IMR-90 (cell line): ENCODE results near the gene TUBGCP6. TPM values are rescaled to one million over a fixed set of nuclear protein-coding genes. Genes with fewer than 3 reads are reported as not detected.
A peak's percentile ranks its signal among the peaks of the same experiment; 100 is the strongest.

Experiments
- ATAC-seq: fragments of 200-7000 bp; cut with Tn5 transposase; 2 replicates; pipeline ENCODE4 v1.9.1; 2020; ENCODE audit warnings: low read depth, mild to moderate bottlenecking, moderate library complexity
- BruUV-seq: library from RNA; stranded (reverse); fragments of 400-500 nt; replicated peaks from 2 replicates; lab custom pipeline; 2021; lab: Mats Ljungman, UMichigan
- CTCF ChIA-PET: fragments of 300-600 bp; formaldehyde crosslinking; extraction: SDS; loops from one replicate; lab custom pipeline; 2021; ENCODE audit warnings: antibody characterized with exemption; lab: Yijun Ruan, JAX
- POLR2A ChIA-PET: fragments of 300-600 bp; sonication (Branson Sonifier 250); formaldehyde crosslinking; loops from one replicate; lab custom pipeline; 2022; ENCODE audit warnings: antibody characterized with exemption; ENCODE audit not compliant: unreplicated experiment; lab: Charles Lee
- DNase-seq: peaks from one replicate; pipeline ENCODE4 v3.0.0; 2013
- H2AFZ ChIP-seq: replicated peaks from 2 replicates; pipeline ENCODE3; 2013; ENCODE audit warnings: low read length, mild to moderate bottlenecking; ENCODE audit not compliant: poor library complexity
- H2AK5ac ChIP-seq: 2 replicates; pipeline ENCODE4 v1.6.1; 2013; ENCODE audit warnings: low read depth, low read length, inconsistent platforms
- H2AK9ac ChIP-seq: replicated peaks from 2 replicates; pipeline ENCODE3; 2013; ENCODE audit warnings: mild to moderate bottlenecking, low read depth, low read length, moderate library complexity; ENCODE audit not compliant: poor library complexity
- H2BK120ac ChIP-seq: 2 replicates; pipeline ENCODE4 v1.6.1; 2013; ENCODE audit warnings: low read depth, low read length, inconsistent platforms
- H2BK15ac ChIP-seq: 3 replicates; pipeline ENCODE4 v1.6.1; 2013; ENCODE audit warnings: low read depth, low read length, inconsistent platforms
- H2BK20ac ChIP-seq: 2 replicates; pipeline ENCODE4 v1.6.1; 2013; ENCODE audit warnings: low read depth, mild to moderate bottlenecking, inconsistent platforms, low read length, moderate library complexity
- H2BK5ac ChIP-seq: 2 replicates; pipeline ENCODE4 v1.6.1; 2013; ENCODE audit warnings: mild to moderate bottlenecking, low read depth, low read length, inconsistent platforms; ENCODE audit not compliant: poor library complexity, severe bottlenecking
- H3K14ac ChIP-seq: replicated peaks from 2 replicates; pipeline ENCODE4 v1.6.1; 2013; ENCODE audit warnings: low read depth, low read length, inconsistent platforms
- H3K18ac ChIP-seq: 2 replicates; pipeline ENCODE4 v1.6.1; 2013; ENCODE audit warnings: low read depth, low read length, control low read depth
- H3K23ac ChIP-seq: 2 replicates; pipeline ENCODE4 v1.6.1; 2013; ENCODE audit warnings: low read depth, low read length, inconsistent platforms
- H3K27ac ChIP-seq: 2 replicates; pipeline ENCODE4 v1.5.1; 2013; ENCODE audit warnings: mild to moderate bottlenecking, control low read depth, low read length; ENCODE audit not compliant: insufficient read depth
- H3K27me3 ChIP-seq: 2 replicates; pipeline ENCODE4 v1.6.1; 2013; ENCODE audit warnings: low read length; ENCODE audit not compliant: control insufficient read depth, insufficient read depth
- H3K36me3 ChIP-seq: 2 replicates; pipeline ENCODE4 v1.6.1; 2013; ENCODE audit warnings: low read length, mixed read lengths; ENCODE audit not compliant: control insufficient read depth, insufficient read depth
- H3K4ac ChIP-seq: 2 replicates; pipeline ENCODE4 v1.6.1; 2013; ENCODE audit warnings: low read depth, low read length, inconsistent platforms
- H3K4me1 ChIP-seq: 2 replicates; pipeline ENCODE4 v1.6.1; 2013; ENCODE audit warnings: low read length, mixed read lengths; ENCODE audit not compliant: control insufficient read depth, insufficient read depth
- H3K4me2 ChIP-seq: 2 replicates; pipeline ENCODE4 v1.6.1; 2013; ENCODE audit warnings: low read depth, mild to moderate bottlenecking, control low read depth, low read length, moderate library complexity
- H3K4me3 ChIP-seq: 2 replicates; pipeline ENCODE4 v1.5.1; 2013; ENCODE audit warnings: low read depth, mild to moderate bottlenecking, control low read depth, low read length, moderate library complexity; ENCODE audit not compliant: insufficient read depth
- H3K56ac ChIP-seq: 2 replicates; pipeline ENCODE4 v1.6.1; 2013; ENCODE audit warnings: low read length, inconsistent platforms; ENCODE audit not compliant: insufficient read depth; ENCODE audit errors: extremely low read depth
- H3K79me1 ChIP-seq, 2 experiments: 2 replicates each; pipeline ENCODE4 v1.6.1; 2013; ENCODE audit warnings: low read length in 2 of 2, inconsistent platforms in 1 of 2, low read depth in 1 of 2
- H3K9ac ChIP-seq: 2 replicates; pipeline ENCODE4 v1.6.1; 2013; ENCODE audit warnings: low read depth, low read length, control low read depth
- H3K9me1 ChIP-seq: 2 replicates; pipeline ENCODE4 v1.6.1; 2013; ENCODE audit warnings: low read length, inconsistent platforms; ENCODE audit not compliant: insufficient read depth
- H3K9me3 ChIP-seq: 2 replicates; pipeline ENCODE4 v1.6.1; 2013; ENCODE audit warnings: low read length; ENCODE audit not compliant: control insufficient read depth, insufficient read depth
- H4K20me1 ChIP-seq: 2 replicates; pipeline ENCODE4 v1.6.1; 2013; ENCODE audit warnings: low read length, inconsistent platforms; ENCODE audit not compliant: insufficient read depth
- H4K5ac ChIP-seq: 2 replicates; pipeline ENCODE4 v1.6.1; 2013; ENCODE audit warnings: mild to moderate bottlenecking, low read depth, low read length, control low read depth
- H4K8ac ChIP-seq, 2 experiments: 2 replicates each; pipeline ENCODE4 v1.6.1; 2013; ENCODE audit warnings: low read depth in 2 of 2, low read length in 2 of 2, control low read depth in 1 of 2, inconsistent platforms in 1 of 2
- H4K91ac ChIP-seq: 2 replicates; pipeline ENCODE4 v1.6.1; 2013; ENCODE audit warnings: low read depth, low read length, inconsistent platforms; ENCODE audit not compliant: insufficient read depth
- BHLHE40 ChIP-seq: fragments of 150-350 bp; IDR thresholded peaks from 2 replicates; pipeline ENCODE4 v1.6.1; 2016; ENCODE audit warnings: mild to moderate bottlenecking, low read depth, low read length
- CEBPB ChIP-seq: IDR thresholded peaks from 2 replicates; pipeline ENCODE4 v1.6.1; 2012; ENCODE audit warnings: low read depth, low read length, improper control_type of control experiment
- CHD1 ChIP-seq: IDR thresholded peaks from 2 replicates; pipeline ENCODE4 v1.6.1; 2012; ENCODE audit warnings: low read depth, low read length, improper control_type of control experiment
- FOS ChIP-seq: fragments of 150-350 bp; IDR thresholded peaks from 2 replicates; pipeline ENCODE4 v1.6.1; 2016; ENCODE audit warnings: low read depth, low read length
- MAFK ChIP-seq: IDR thresholded peaks from 2 replicates; pipeline ENCODE4 v1.6.1; 2012; ENCODE audit warnings: low read depth, low read length, improper control_type of control experiment
- MAZ ChIP-seq: IDR thresholded peaks from 2 replicates; pipeline ENCODE4 v1.6.1; 2012; ENCODE audit warnings: low read depth, mild to moderate bottlenecking, low read length, improper control_type of control experiment, moderate library complexity, borderline replicate concordance
- MXI1 ChIP-seq: IDR thresholded peaks from 2 replicates; pipeline ENCODE4 v1.6.1; 2012; ENCODE audit warnings: low read depth, mild to moderate bottlenecking, low read length, moderate library complexity, borderline replicate concordance
- NFE2L2 ChIP-seq: fragments of 150-350 bp; IDR thresholded peaks from 2 replicates; pipeline ENCODE4 v1.6.1; 2016; ENCODE audit warnings: low read depth, mild to moderate bottlenecking, low read length
- POLR2A ChIP-seq: IDR thresholded peaks from 2 replicates; pipeline ENCODE4 v1.6.1; 2012; ENCODE audit warnings: mild to moderate bottlenecking, low read depth, low read length
- RAD21 ChIP-seq: IDR thresholded peaks from 2 replicates; pipeline ENCODE4 v1.6.1; 2012; ENCODE audit warnings: low read length, improper control_type of control experiment
- RCOR1 ChIP-seq: IDR thresholded peaks from 2 replicates; pipeline ENCODE4 v1.6.1; 2012; ENCODE audit warnings: mild to moderate bottlenecking, low read length, improper control_type of control experiment; ENCODE audit not compliant: insufficient replicate concordance
- RFX5 ChIP-seq: IDR thresholded peaks from 2 replicates; pipeline ENCODE4 v1.8.0; 2012; ENCODE audit warnings: low read depth, mild to moderate bottlenecking, low read length, moderate library complexity
- SMC3 ChIP-seq: fragments of 150-350 bp; IDR thresholded peaks from 2 replicates; pipeline ENCODE4 v1.6.1; 2016; ENCODE audit warnings: low read depth, mild to moderate bottlenecking, antibody characterized with exemption, low read length, moderate library complexity
- USF2 ChIP-seq: fragments of 150-350 bp; IDR thresholded peaks from 2 replicates; pipeline ENCODE4 v1.6.1; 2017; ENCODE audit warnings: mild to moderate bottlenecking, antibody characterized with exemption, low read length, low read depth
- WGBS, 2 experiments: methylation state at CpG; one replicate each; pipeline versions ENCODE4 v1.1.5 to v1.1.7; 2013; ENCODE audit warnings: missing lambda C conversion rate in 2 of 2; ENCODE audit not compliant: insufficient read length in 1 of 2; ENCODE audit errors: extremely low coverage in 2 of 2; 5-methylcytosine and 5-hydroxymethylcytosine counted together
- dilution Hi-C: fragments of 300-500 bp; cut with HindIII; formaldehyde crosslinking; loops from one replicate; pipeline ENCODE4 v1.14.3; 2018; ENCODE audit warnings: low sequenced_read_pairs; ENCODE audit not compliant: unreplicated experiment
- in situ Hi-C: fragments of 300-500 bp; cut with MboI; formaldehyde crosslinking; loops from 3 replicates; pipeline ENCODE4 v1.14.3; 2019; ENCODE audit warnings: low sequenced_read_pairs, inconsistent platforms, mixed read lengths
- intact Hi-C: fragments of 100-400 bp; cut with micrococcal nuclease; formaldehyde crosslinking; loops from 2 replicates; pipeline ENCODE4 v1.10.0; 2022
- polyA plus RNA-seq, 3 experiments: library from polyadenylated mRNA; depleted of rRNA; stranded (reverse); fragments of >200 nt; gene quantifications; 2 replicates each; pipeline ENCODE4 v1.2.3, GENCODE V29; 2012; ENCODE audit warnings: low replicate concordance in 1 of 3
- total RNA-seq: library from RNA; depleted of rRNA; stranded (reverse); fragments of >200 nt; gene quantifications from 2 replicates; pipeline ENCODE4 v1.2.3, GENCODE V29; 2012
- TF ChIP-seq, protein P1 (sequence below): fragments of 150-350 bp; IDR thresholded peaks from 2 replicates; pipeline ENCODE4 v1.6.1; 2016; ENCODE audit warnings: low read depth, mild to moderate bottlenecking, low read length, moderate library complexity, borderline replicate concordance
- TF ChIP-seq, protein P2 (sequence below): conservative IDR thresholded peaks from 2 replicates; pipeline ENCODE4 v1.5.1; 2012; ENCODE audit warnings: mild to moderate bottlenecking, low read depth, low read length, improper control_type of control experiment

The TUBGCP6 gene
- total and polyA plus RNA-seq, 2 of the 4 experiments (the other 2 are of a cell fraction), result 10.8 to 28.6 TPM

GRCh38 chr22:50256258-50256862, 11.5 kb upstream of the TUBGCP6 start:
- no peak overlapping the region for H2AFZ ChIP-seq
- POLR2A ChIA-PET, result no interaction called here
- TF ChIP-seq, protein P1, sequence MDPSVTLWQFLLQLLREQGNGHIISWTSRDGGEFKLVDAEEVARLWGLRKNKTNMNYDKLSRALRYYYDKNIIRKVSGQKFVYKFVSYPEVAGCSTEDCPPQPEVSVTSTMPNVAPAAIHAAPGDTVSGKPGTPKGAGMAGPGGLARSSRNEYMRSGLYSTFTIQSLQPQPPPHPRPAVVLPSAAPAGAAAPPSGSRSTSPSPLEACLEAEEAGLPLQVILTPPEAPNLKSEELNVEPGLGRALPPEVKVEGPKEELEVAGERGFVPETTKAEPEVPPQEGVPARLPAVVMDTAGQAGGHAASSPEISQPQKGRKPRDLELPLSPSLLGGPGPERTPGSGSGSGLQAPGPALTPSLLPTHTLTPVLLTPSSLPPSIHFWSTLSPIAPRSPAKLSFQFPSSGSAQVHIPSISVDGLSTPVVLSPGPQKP, result no peak
- TF ChIP-seq USF2 (no peak), RFX5 (no peak), SMC3 (no peak), NFE2L2 (no peak), MAZ (no peak), CEBPB (no peak), POLR2A (no peak), MAFK (no peak), RAD21 (no peak), CHD1 (no peak), RCOR1 (no peak), FOS (no peak), BHLHE40 (no peak), MXI1 (no peak)
- TF ChIP-seq, protein P2, sequence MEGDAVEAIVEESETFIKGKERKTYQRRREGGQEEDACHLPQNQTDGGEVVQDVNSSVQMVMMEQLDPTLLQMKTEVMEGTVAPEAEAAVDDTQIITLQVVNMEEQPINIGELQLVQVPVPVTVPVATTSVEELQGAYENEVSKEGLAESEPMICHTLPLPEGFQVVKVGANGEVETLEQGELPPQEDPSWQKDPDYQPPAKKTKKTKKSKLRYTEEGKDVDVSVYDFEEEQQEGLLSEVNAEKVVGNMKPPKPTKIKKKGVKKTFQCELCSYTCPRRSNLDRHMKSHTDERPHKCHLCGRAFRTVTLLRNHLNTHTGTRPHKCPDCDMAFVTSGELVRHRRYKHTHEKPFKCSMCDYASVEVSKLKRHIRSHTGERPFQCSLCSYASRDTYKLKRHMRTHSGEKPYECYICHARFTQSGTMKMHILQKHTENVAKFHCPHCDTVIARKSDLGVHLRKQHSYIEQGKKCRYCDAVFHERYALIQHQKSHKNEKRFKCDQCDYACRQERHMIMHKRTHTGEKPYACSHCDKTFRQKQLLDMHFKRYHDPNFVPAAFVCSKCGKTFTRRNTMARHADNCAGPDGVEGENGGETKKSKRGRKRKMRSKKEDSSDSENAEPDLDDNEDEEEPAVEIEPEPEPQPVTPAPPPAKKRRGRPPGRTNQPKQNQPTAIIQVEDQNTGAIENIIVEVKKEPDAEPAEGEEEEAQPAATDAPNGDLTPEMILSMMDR, result no peak
- ATAC-seq (no peak), DNase-seq (no peak)
- H3K27ac ChIP-seq, result no peak overlapping the region
- H3K4ac ChIP-seq, result no peak overlapping the region
- peak overlapping the region; percentile 24 for H2AK9ac ChIP-seq
- CTCF ChIA-PET, result no interaction called here
- WGBS, 2 experiments, result no CpG with 5 or more reads among the region's 12 CpGs
- no peak overlapping the region for H2BK15ac ChIP-seq
- H2AK5ac ChIP-seq, result no peak overlapping the region
- no peaks in the 10 kb centered on the region for H3K9me1 ChIP-seq
- no peak overlapping the region for H2BK20ac ChIP-seq
- peaks cover 9 to 38% of the 10 kb centered on the region in 2 experiments; a peak in 3 of 4 replicates for H3K79me1 ChIP-seq
- H3K4me2 ChIP-seq, result no peak overlapping the region
- no peak overlapping the region for H4K91ac ChIP-seq
- no peak overlapping the region for H3K4me3 ChIP-seq
- dilution Hi-C loops (no loop called here), in situ Hi-C loops (no loop called here), intact Hi-C loops (no loop called here)
- no peak overlapping the region for H3K23ac ChIP-seq
- no peak overlapping the region for H3K9ac ChIP-seq
- no peaks in the 10 kb centered on the region for H3K27me3 ChIP-seq
- no peak overlapping the region for H3K56ac ChIP-seq
- no peak overlapping the region for H3K14ac ChIP-seq
- peaks cover 9% of the 10 kb centered on the region for H3K4me1 ChIP-seq
- H4K5ac ChIP-seq, result no peak overlapping the region
- H4K20me1 ChIP-seq, result peaks cover 36% of the 10 kb centered on the region
- H4K8ac ChIP-seq, result no peak overlapping the region
- H3K9me3 ChIP-seq, result no peaks in the 10 kb centered on the region
- H3K18ac ChIP-seq, result no peak overlapping the region
- peaks cover 35% of the 10 kb centered on the region; the same call in 1 of the 2 replicates for H3K36me3 ChIP-seq
- no peak overlapping the region for H2BK5ac ChIP-seq
- BruUV-seq, result no TSS peak
- H2BK120ac ChIP-seq, result no peak overlapping the region
